ENCODE data around the gene ELAPOR1.

- TF ChIP-seq CTCF (conservative IDR thresholded peaks at IDR 0.05; ENCODE audit: low read length) (no peak), EZH2phosphoT487 (IDR thresholded peaks at IDR 0.05; ENCODE audit: borderline replicate concordance, low read depth, low read length) (no peak)
These were observed 35.2 kb downstream of the ELAPOR1 start for GRCh38 chr1:109148987-109149561.
